GM20431 (cell line): ENCODE results near the gene DKKL1.

ENCODE experiments used
- in situ Hi-C: fragments of 300-500 bp; cut with MseI, MboI; formaldehyde crosslinking; loops from one replicate; pipeline ENCODE4 v1.15.0; 2020; ENCODE audit warnings: low sequenced_read_pairs; ENCODE audit not compliant: unreplicated experiment

The DKKL1 gene

DNA sequence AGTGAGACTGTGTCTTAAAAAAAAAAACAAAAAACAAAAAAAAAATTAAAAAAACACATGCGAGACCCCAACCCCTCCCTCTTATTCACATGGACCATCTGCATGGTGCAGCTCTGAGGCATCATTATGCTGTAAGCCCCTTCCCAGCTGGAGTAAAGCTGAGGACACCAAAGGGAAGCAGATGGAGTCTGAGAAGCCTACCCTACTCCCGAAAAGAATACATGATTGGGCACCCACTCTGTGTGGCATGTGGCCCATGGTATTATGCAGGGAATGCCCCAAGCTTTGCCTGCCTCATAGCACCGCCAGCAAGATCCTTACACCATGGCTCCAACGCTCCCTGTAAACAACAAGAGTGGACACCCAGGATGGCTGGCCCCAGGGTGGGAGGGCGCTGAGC lies 54.8 kb downstream of the DKKL1 start:
- in situ Hi-C loops = no loop called here

- in situ Hi-C loops = no loop called here
Observed at GRCh38 chr19:49419173-49419572, 55.5 kb downstream of the DKKL1 start.

DNA sequence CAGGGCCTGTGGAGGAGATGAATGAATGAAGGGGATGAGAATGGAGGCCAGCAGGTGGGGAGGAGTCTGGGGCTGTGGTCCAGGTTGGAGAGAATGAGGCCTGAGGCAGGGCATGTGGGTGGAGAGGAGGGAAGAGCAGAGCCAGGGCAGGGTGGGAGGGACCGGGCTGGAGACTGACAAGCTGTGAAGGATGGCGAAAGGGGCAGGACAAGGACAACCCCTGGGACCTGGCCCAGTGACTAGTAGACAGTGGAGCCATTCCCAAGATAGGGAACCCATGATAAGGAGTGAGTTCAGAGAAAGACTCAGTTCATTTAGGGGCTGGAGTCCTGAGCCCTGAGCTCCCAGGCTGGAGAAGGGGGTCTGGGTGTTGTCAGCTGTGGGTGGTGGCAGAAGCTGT lies 56.5 kb downstream of the DKKL1 start:
- in situ Hi-C loops = no loop called here

DNA sequence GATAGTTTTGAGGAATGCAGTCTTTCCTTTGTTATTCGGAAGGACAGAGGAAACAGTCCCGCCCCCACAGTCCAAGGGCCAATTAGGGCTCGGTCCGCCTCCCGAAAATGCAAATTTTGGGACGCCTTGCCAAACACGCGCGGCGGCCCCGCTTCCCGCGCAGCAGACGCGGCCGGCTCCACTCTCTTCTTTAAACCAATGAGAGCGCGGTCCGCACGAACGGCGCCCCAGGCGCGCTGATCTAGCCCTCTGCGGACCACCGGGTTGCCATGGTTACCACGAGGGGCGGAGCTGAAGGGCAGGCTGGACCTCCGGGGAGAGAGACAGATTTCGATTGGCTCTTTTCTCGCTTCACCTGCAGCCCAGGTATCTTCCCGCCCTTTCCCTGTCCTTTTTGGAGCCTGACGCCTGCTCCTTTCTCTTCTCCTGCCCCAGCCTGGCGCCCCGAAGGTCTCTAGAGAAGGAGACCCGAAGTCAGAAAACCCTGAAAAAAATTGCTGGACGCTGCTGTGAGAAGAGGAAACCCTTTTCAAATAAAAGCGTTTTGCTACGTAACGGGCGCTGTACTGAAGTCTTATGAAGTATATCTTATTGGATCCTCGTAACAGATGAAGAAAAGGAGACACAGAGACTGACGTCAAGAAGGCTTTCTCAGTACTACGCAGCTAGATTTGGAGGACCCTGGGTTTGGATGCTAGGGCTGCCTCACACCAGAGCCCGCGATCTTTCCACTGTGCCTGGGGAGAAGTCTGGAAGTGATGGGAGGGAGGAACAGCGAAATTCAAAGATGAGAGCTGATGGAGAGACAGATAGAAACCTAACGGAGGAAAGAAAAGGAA lies 57.6 kb downstream of the DKKL1 start:
- in situ Hi-C loops = no loop called here

GRCh38 chr19:49421878-49422202 lies 58.2 kb downstream of the DKKL1 start:
- in situ Hi-C loops = no loop called here

- in situ Hi-C loops = no loop called here
Observed at GRCh38 chr19:49422407-49423070, 58.9 kb downstream of the DKKL1 start.

DNA sequence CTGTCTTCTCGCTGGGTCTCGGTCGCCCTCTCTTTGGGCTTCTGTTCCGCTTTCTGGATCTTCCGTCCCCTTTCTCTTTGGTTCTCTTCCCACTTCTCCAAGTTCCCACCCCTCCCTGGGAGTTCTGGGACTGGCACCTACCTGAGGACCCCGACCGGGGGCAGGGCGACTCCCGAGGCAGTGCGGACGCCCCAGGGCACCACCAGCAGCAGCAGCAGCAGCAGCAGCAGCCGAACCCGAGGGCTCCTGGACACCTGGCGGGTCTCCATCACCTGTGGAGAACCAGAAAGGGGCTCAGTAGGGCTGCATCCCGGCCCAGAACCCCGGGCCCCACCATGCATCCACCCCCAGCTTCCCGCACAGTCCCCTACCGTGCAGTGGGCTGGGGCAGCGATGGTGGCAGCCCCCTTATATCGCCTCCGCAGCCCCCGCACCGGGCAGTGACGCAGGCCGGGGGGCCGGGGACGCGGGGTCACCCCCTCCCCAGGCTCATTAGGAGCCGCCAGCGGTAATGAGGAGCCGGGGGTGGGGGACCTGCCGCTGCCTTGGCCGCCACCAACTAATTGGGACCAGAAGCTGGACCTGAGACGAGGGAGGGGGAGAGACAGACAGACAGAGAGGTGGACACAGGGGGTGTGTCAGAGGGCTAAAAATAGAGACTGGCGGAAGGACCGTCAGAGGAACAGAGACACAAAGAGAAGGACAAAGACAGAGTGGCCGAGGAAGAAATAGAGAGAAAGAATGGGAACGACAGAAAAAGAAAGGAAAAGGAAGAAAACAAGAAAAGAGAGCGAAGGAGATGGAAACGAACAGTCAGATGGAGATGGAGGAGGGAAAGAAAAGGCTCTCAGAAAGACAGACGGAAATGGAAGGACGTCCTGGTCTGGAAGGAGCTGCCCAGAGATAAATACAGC lies 59.7 kb downstream of the DKKL1 start, which contains the start of gene PTH2:
Gene PTH2, minus strand, starts transcription at position 371 of the 914 bp plus-strand sequence. Its CDS starts 102 bp downstream, at position 269.
- in situ Hi-C loops = no loop called here

- in situ Hi-C loops = no loop called here
Observed at GRCh38 chr19:49423985-49424303, 60.3 kb downstream of the DKKL1 start.
